Putamen (tissue), 1 donor: ENCODE measurements around the gene JOSD2.

ENCODE experiments used
- DNase-seq: peaks from one replicate; pipeline ENCODE4 v3.0.0-alpha.2; 2016; ENCODE audit warnings: low spot score

The JOSD2 gene, protein sequence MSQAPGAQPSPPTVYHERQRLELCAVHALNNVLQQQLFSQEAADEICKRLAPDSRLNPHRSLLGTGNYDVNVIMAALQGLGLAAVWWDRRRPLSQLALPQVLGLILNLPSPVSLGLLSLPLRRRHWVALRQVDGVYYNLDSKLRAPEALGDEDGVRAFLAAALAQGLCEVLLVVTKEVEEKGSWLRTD

DNA sequence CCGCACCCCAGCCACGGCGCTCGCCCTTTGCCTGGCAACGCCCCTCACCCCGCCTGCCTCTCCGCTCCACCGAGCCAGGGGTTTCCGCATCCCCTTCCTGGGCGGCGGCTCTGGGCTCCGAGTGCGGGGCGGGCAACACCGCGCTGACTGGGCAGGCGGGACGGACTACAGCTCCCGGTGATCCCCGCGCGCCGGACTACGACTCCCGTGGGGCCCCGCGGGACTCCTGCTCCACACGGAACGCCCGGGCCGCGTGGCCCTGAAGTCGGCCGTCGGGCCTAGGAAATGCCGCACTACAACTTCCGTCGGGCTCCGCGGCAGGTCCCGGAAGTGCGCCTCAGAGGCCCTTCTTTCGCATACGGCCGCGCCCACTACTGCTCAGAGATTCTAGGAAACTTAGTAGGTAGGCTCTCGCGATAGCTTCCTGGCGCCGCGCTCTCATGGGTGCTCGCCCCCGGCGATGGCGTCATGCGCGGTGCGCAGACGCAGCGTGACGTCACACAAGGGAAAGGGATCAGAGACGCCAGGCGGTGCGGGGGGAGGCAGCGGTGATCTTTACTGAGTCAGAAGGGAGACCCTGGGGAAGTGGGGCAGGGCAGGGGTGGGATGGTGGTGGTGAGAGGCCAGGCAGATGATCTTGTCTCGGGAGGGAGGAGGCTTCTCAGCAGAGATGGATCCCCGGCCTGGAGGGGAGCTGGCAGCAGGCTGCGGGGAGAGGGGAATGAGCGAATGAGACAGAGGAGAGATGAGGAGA is at the start of gene JOSD2:
Gene JOSD2 (minus strand): TSS at position 123 of the 754 bp plus-strand sequence. CDS start 760 bp downstream, outside the sequence.
- peak; percentile 99 for DNase-seq

DNA sequence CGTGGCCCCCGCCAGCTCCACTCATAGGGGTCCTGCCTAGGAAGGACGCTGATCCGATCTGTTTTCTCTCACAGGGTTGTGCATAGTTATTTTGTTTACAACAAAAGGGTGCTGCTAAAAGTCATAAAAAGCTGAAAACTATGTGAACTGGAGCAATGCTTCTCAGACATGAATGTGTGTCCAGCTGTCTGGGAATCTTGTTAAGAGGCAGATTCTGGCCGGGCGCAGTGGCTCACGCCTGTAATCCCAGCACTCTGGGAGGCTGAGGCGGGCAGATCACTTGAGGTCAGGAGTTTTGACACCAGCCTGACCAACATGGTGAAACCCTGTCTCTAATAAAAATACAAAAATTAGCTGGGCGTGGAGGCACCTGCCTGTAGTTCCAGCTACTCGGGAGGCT is 48.6 kb upstream of the JOSD2 start:
- DNase-seq = no peak

DNA sequence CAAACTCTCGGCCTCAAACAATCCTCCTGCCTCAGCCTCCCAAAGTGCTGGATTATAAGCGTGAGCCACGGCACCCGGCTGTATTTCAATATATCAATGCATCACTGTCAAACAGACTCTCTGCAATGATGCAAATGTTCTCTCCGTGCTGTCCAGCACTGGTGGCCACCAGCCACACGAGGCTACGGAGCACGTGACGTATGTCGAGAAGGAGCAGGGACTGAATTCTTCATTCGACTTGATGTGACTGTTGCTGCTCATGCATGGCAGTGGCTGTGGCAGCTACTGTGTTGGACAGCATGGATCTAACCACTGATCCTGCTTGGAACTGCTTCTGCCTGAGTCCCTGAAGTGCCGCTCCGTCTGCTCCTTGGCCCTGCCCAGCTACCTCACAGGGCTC is 47.5 kb upstream of the JOSD2 start:
- no peak for DNase-seq

DNA sequence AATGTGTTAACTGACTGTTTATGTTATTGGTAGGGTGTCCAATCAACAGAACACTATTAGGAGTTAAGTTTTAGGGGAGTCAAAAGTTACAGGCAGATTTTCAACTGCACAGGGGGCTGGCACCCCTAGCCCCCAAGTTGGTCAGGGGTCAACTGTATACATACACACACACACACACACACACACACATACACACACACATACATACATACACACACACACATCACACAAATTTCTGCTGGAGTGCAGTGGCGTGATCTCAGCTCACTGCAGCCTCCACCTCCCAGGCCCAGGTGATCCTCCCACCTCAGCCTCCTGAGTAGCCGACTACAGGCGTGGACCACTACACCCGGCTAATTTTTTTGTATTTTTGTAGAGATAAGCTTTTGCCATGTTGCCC is 47.0 kb upstream of the JOSD2 start:
- DNase-seq = no peak

DNA sequence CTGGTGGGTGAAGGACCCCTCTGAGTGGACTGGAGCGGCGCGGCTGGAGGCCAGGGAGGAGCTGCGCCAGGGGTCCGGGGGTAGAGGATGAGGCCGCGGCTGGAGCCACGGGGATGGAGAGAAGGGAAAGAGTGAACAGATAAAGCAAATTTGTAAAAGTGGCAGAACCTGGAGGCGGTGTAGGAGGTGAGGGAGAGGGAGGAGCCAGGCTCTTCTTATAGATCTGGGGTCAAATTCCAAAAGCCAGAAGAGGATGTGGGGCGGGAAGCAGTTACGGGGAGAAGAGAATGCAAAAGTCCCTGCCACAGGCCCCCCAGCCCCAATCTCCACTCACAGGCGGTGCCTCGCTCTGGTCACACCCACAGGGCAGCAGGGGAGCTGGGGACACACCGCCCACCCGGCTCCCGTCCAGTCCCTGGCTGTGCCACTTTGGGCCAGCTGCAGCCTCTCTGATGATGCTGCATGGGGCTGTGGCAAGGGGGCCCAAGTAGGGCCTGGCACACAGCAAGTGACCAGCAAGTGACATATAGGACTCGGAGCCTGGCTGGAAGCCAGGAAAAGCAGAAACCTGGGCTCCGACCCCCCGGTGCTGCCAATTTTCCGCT is 46.1 kb upstream of the JOSD2 start:
- DNase-seq = no peak

DNA sequence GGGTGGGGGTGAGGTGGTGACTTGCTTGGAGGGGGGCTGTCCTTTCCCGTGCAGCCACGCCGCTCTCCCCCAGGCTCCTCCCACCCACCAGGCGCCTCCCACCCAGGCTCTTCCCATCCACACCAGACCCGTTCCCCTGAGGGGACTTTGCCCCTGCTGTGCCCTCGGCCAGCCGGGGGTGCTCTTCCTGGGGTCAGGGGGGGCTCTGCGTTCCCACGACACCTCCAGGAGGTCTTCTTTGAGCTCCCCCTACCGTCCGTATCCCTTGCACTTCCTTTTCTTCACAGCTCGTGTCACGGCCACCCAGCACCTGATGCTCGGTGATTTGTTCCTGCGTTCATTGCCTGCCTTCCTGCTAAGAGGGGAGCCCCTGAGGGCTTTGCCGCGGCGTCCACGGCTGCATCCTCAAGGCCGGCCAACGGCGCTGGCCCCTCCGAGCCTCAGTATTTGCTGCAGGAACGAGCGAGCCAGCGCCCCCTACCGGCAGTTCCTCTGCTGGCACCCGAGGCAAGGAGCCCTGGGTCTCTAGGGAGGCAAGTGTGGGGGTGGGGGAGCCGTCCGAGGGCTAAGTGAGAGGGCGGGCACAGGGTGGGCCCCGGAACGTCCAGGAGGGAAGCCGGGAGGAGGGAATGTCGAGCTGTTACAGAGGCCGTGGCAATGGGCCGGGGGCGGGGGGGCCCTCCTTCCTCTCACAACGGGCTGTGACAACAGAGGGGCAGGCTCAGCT is 45.5 kb upstream of the JOSD2 start:
- no peak for DNase-seq

DNA sequence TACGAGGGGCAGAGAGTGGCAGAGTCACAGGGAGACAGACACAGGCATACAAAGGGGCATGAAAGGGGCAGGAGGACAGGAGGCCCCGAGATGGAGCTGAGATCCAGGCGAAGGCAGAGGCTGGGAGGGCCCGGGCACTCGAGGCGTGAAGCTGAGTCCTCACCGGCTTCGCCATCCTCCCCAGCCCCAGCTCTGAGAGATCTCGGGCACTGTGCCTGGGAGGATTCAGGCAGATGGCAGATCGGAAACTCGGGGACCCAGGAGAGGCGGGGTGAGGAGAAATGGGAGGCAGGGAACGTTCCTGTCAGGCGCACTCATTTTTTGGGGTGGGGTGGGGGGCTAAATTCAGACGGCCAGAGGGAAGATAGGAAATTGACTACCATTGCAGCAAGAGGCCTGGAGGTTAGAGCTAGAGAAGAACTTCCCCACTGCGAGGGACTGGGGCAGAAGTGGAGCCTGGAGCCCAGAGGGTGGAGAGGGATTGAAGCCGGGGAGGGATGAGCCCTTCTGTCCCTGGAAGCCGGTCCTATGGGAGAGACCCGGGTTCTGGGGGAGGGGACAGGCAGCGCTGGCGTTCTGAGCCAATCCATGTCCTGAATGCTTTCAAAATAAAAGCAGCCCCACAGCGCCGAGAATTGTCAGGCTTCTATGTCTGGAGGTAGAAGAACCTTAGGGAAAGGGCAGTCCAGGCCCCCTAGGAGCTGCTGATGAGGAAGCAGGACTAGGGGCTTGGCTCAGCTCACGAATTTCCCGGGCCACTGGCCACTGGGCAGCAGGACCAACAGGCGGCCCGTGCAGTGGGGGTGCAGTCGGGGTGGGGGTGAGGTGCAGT is 44.7 kb upstream of the JOSD2 start:
- no peak for DNase-seq

DNA sequence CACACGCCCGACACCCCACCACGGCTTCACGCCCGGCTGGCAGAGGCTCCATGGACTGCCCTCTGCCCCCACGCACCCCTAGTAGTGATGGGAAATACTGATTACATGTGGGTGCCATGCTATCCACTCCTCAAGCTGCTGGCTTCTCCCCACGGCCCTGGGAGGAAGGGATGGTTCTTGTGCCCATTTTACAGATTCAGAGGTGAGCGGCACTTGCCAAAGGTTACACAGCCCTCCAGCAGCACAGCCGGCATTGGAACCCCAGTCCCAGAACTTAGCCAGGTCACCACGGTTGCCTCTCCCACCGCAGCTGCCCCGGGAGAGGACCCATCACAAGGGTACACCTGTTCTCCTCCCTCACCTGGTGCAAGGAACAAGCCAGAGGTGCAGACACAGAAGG is 44.0 kb upstream of the JOSD2 start:
- DNase-seq = no peak

DNA sequence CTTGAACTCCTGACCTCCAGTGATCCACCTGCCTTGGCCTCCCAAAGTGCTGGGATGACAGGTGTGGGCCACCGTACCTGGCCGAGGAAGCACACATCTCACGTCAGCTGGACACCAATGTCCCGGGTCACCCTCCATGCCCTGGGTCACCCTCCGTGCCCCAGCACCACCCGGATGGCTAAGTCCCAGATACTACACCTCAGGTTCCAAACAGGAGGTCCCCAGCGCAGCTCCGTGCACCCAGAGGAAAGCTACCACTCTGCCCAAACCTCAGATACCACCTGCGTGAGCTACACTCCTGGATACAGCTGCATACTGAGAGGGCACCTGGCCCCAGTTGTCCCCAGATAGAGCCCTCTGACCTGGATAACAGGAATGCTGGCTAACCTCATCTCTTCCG is 43.2 kb upstream of the JOSD2 start:
- no peak for DNase-seq

DNA sequence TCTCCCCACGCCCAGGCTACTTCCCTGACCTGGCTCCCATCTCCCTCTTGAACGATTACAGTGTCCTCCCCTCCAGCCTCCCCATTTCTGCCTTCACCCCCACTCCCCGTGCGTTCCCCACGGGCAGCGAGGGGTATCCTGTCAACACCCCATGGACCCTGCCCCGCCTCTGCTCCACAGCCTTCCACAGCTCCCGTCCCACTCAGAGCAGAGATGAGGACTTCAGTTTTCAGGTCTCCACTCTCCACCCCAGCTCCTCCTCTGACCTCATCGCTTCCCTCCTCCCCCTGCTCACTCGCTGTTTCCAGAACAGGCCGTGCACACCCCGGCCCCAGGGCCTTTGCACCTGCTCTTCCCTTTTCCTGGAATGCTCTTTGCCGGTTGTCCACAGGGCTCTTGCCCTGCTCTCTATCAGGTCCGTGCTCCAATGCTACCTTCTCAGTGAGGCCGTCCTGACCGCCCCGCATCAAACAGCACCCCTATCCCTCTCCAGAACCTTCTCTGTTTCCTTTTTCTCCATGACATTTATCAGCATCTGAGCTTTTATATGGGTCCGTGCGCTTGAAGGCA is 42.2 kb upstream of the JOSD2 start:
- DNase-seq = no peak

DNA sequence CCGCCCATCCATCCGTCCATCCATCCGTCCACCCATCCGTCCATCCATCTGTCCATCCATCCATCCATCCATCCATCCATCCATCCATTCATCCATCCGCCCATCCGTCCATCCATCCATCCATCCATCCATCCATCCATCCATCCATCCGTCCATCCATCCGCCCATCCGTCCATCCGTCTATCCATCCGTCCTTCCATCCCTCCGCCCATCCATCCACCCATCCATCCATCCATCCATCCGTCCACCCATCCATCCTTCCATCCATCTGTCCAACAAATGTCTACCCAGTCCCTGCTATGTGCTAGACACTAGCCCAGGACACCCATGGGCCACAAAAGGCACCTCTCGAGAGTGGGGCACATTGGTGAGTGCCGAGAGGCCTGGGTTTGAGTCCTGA is 41.5 kb upstream of the JOSD2 start:
- no peak for DNase-seq

DNA sequence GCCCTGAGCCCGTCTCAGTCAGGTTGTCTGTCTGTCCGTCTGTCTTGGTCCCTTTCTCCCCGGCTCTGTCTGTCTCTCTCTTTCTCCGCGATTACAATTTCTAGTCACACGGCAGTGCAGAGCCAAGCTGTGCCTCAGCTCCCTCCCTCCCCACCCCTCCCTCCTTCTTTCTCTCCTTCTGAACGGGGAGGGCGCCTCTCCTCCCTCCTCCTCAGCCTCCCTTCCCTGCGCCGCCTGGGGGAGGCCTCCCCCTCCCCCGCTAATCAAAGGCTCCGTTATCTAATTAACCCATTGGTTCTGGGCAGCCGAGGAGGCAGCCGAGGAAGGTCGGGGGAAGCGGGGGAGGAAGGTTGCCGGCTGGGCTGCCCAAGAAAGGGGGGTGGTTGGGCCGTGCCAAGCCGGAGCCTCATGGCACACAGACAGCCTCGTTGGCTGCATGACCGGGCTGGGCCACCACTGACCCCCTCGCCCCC is 40.8 kb upstream of the JOSD2 start:
- DNase-seq = peak; percentile 90

DNA sequence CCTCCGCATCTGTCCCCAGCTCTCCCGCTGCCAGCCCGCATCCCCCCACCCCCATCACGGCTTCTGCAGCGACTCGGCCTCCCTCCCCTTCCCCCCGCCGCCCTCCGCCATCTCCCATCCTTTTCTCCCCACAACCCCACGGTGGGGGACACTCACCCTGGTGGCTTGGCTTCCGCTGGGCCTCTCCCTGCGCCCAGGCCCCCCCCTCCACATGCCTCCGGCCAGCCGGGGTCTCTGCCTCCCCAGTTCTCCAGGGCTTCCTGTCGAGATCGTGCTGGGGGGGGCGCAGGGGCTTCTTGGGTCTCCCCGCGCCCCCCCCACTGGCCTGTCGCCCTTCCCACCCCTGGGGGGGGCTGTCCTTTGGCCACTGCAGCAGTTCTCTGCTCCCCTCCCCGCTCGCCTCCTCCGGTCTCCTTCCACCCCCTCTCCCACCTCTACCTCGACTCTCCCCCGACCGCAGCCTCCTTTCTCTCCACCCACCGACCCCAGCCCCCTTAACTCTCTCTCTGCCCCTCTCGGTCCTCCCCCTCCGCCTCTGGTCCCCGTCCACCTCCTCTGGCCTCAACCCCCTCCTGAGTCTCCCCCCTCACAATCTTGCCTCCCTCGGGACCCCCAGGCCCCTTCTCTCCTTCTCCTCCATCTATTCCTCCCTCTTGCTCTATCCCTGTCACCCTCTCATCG is 40.2 kb upstream of the JOSD2 start:
- DNase-seq = no peak

DNA sequence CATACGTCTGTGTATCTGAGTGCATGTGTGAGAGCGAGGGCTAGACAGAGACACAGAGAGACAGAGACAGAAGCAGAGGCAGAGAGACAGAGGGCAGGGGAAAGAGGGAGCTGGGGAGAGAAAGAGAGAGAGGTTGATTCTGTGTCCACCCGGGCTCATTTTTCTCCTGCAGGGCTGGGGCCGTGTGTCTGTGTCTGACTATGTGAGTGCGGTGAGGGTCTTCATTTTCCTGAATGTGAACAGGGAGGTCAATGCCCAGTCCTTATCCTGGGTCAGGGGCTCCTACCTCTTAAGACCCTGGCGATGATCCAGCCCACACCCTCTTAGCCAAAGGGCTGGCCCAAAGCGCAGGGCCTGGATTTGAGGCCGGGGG is 39.6 kb upstream of the JOSD2 start:
- no peak for DNase-seq

DNA sequence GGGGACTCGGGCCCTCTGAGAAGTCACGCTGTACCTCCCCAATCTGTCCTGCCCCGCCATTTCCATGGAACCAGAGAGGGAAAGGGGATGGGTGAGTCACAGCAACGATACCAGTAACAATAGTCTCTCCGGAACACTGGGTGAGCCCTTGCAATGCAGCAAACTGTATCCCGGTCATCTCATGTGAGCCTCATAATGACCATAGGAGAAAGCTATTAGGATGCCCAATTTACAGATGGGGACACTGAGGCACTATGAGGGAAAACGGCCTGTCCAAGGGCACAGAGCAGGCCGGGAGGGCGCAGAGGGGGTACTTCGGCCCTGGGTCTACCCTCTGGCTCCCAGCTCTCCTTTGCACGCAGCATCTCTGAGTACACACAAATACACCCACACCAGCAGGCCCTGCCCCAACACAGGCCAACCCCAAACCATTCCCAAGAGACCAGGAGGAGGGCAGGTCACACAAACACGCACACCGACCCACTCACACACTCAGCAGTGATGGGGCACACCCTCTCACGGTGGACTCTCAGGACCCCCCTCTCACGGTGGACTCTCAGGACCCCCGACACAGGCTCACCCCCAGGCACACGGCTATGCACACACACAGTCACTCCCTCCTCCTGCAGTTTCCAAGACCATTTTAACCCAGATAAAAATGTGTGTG is 39.1 kb upstream of the JOSD2 start:
- DNase-seq = no peak

DNA sequence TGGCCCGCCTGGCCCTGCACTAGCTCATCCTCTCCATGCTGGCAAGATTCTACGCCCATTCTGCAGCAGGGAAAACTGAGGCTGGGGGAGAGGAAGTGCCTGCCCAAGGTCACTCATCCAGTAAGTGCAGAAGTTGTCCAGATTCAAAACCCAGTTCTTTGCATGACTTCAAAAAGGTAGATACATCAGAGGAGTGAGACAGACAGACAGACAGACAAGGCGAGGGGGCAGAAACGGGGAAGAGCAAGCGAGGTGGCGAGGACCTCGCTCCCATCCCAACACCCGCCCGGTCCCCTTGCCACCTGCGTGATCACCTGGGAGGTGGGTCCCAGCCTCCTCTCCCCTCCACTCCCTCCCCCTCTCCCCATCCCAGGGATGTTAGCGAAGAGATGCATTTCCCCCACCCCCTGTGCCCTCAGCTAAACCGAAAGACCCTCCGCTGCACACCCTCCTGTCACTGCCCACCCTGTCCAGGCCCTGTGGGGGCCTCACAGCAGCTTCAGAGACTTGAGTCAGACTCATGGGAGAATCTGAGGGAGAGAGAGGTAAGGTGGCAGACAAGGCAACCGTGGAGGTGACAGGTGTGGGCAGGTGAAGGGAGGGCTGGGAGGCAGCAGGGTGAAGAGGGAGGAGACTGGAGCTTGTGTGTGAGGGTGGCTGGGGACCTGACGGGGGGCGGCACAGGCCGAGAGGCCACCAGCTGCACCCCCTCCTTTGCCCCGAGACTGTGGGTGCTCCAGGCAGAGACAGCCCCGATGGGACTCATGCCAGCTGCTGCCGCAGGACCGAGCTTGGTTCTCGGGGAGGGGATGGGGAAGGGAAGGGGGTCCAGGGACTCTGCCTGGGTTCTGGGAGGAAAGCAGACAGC is 38.3 kb upstream of the JOSD2 start:
- DNase-seq = no peak

DNA sequence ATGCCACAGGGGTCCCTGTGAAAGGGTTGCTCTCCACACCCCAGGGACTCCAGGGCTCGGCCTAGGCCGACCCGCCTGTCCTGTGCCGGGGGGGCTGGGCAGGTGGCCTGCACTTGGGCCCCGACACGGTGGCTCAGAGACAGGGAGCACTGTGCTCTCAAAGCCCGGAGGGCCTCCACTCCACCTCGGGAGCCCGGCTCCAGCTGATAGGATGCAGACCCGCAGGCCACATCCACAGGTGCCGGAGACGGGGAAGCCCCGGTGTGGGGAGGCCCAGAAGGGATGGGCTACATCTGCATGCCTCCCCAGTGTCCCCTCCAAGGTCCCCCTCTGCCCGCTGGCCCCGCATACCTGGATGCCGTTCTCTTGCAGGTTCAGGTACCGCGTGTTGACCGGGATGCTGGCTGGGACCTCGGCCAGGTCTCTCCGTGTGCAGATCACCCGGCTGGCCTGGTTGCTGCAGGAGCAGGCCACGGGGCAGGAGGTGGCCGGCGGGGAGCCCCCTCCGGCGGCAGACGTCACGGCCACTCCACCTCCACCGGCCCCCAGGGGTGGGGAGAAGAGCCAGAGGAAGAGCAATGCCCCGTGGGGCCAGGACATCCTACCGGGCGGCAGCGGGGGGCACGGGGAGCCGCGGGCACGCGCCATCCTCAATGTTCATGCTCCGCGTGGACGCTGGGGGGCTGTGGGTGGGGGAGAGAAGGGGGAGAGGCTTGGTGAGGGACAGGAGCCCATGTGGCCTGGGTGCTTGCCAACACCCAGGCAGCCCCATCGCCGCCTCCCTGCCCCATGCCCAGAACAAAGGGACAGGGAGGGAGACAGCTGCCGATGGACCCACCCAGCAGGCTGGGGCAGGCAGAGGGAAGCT is 37.4 kb upstream of the JOSD2 start:
- peak; percentile 78 for DNase-seq
